NCI-H146 treated with DMSO at 0.1 percent for 48 hours (cell line): ENCODE measurements around the gene SEMA3F.

ENCODE experiments used
- DNase-seq: peaks from one replicate; lab custom pipeline; 2025; ENCODE audit not compliant: unreplicated experiment; lab: John Stamatoyannopoulos, UW

SEMA3F gene

DNA sequence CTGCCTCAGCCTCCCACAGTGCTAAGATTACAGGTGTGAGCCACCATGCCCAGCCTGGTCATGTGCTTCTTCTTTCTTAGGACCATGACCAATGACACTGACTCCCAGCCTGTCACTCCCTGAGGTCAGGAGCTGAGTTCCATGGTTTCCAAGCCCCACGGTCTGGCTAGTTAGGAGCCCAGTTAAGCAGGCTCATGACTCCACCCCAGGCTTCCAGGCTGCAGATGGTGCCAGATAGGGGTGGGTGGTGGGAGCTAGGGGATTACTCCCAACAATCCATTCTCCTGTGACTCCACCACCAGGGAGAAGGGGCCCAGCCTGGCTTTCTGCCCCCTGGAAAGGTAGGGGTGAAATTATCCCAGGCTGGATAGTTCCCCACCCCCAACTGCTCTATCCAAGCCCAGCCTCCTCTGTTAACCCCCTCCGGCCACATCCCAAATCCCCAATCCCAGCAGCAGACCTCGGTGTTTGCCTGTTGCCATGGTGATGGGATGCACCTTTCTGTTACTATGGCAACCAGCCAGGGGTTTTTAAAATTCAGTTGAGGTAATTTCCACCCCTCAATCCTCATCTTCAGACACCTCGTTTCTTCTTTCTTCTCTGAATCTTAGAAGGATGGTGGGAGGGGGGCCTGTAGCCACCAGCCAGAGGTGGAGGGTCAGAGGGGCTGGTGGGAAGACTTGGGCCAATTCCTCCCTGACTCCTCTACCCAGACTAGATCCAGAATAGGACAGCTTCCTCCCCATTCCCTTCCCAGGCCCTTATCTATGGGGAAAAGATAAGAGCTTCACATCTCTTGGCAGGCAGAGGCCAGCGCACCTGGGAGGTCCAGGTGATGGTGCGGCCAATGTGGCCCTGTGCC lies 22.5 kb upstream of the SEMA3F start:
- DNase-seq, result no peak

DNA sequence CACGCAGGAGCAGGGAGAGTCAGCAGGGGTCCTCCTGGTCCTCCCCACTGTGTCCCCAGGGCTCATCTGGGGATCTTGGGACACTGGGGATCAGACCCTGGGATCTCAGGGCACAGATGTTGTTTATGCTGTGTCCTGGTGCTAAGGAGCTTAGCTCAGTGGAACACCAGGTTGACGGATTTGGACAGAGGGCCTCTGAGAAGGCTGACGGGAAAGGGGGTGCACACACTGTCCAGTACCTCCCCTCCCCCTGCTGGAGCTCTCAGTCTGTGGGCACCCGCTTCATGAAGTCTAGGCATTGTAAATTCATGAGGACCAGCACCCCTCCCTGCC lies 21.9 kb upstream of the SEMA3F start:
- no peak for DNase-seq

DNA sequence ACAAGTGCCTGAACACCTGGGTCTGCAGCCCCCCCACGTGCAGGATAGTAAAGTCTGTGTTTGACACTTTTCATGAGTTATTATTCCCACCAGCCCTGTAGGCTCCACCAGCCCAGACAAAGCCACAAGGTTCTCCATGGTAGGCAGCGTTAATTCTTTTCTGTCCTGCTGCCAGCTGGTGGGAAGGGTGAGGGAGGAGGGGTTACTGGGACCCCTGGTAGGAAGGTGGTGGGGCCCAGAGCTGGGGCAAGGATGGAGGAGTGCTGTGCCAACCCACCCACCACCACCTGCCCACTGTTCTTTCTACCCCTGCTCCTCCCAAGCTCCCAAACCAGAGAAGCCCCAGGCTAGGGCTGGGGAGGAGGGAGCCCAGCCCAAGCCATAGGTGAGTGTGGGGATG lies 20.8 kb upstream of the SEMA3F start:
- no peak for DNase-seq

DNA sequence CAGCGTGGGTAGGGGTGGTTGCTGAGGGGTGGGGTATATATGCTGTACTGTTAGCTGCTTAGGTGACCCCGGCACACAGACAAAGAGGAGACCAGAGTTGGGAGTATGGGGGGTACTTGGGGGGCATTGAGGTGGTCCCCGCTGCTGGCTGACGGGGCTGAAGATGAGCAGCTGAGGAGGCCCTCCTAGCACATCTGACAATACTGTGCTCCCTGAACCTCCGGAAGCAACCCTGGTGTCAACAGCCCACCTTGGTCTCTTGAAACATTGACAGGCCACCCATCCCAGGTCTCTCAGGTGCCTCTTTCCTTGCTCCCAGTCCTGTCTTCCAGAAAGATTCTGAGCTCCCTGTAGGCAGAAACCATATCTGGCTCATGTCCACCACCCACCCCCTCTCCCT lies 19.2 kb upstream of the SEMA3F start:
- DNase-seq, result no peak

DNA sequence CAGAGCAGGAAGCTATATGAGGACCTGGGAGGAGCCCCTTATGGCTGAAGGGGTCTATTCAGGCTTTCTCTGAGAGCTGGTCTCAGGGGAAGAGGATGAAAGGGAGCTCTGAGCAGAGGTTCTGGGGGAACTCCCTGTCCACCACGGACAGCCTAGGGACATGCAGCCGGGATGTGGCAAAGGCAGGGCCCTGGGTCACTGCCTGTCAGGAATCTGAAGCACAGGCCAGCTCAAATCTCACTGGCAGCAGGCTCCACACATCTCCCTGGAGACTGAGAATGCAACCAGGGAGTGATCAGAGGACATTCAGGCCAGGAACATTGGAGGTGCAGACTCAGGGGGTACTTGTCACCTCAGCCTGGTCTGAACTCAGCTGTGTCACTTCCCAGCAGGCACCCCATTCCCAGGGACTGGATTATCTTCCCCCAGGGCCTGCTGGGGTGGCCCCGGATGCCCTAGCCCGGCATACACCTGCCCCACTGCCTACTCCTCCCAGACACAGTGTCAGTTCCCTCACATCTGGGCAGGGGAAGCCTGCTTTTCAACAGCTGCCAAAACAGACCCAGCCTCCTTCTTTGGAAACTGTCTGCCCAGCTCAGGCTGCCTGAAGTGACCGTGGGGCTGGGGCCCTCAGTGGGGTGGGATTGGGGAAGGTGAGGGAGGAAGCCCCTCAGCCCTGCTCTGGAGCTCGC lies 18.3 kb upstream of the SEMA3F start:
- DNase-seq, result no peak

DNA sequence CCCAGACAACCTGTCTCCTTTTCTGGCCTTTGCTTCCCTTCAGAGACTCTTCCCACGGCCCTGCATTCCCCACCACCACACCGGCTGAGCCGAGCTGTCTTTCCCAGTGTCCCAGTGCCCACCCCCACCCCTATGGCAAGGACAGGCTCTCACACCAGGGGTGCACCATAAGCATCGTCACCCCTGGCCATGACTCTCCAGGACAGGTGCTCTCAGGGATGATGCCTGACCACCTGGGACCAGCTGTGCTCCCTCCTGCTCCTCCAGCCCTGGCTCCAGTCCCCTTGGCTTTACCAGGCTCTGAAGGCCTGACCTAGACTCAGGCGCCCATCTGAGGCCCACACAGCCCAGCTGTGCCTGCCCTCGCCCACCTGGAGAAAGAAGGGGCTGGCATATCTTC lies 17.6 kb upstream of the SEMA3F start:
- DNase-seq, result no peak

DNA sequence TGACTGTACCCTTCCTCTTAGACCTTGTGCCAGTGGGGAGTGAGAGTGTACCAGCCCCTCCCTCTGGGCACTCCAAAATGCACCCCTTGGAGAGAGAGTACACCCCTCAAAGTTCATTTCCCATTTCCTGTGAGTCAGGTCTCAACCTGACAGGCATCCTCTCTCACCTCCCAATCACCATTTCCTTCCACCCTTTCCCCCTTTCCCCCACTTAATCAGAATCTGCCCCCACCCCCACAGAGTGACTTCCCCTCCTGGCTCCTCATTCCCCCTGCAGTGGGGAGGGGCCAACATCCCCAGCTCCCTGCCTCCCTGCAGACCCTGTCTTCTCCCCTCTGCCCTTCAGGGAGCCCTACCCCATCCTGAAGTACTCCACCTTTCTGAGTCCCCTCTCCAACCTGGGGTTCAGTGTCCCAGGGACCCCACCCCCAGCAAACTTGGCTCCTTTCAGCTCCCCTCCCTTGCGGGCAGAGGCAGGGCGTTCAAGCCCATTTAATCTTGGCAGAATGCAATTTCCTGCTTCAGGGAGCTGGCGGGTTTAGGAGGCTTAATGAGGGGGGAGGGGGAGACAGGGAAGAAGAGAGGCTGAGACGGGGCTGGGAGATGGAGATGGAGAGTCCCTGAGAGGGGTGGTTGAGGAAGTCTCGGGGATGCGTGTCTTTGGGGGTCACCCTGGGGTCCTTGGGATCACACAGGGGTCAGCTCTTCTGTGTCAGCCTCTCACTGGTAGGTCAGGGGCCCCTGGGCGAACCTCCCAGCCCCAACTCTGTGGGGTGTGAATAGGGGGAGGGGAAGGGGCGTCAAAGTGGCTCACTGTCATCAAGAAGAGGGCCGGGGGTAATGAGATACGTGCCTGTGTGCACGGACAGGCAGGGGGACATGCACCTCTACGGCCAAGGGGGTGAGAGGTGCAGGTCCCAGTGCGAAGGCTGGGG lies 16.6 kb upstream of the SEMA3F start:
- no peak for DNase-seq

DNA sequence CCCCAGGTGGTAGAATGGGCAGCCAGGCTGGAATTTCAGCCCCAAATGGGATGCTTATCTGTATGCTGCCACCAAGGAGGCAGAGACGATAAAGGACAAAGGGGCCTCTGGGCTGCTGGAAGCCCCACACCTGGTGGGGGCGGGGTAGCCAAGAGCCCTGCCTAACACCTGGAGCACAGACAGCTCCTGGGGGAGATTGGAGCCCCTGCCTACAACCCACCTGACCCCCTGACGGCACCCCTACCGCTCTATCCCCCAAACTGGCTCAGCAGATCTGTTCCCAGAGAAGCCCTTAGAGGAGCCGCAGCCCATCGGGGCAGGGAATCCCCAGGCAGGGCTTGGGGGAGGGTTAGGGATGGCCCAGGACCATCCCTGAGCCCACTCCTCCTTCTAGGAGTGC lies 15.8 kb upstream of the SEMA3F start:
- no peak for DNase-seq

DNA sequence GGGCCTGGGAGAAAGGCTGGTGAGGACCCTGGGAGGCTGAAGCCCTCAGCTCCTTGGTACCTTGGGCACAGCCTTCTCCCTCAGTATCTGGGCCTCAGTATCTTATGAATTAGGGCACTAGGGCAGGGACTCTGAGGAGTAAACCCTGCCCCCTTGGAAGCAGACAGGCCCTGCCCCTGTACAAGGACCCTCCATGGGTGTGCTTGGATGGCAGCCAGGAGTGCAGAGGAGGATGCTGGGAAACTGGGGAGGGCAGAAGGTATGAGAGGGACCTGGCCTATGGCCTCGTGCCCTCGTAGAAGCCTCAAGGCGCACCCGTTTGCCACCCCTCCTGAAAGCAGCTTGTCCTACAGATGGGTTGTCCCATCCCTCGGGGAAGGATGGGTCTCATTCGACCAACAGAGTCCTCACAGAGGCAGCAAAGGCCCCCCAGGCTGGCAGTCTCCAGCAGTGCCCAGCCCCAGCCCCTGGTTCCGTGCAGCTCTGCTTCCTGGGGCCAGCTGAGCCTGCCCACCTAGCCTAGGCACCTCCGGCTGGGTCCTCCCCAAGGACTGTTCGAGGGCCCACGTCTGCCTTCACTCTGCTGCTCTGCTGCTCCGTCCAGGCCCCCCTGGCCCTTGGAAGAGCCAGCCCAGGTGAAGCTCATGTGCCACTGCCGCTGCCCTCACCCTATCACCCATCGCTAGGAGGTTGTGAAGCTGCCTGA lies 15.3 kb upstream of the SEMA3F start:
- no peak for DNase-seq

DNA sequence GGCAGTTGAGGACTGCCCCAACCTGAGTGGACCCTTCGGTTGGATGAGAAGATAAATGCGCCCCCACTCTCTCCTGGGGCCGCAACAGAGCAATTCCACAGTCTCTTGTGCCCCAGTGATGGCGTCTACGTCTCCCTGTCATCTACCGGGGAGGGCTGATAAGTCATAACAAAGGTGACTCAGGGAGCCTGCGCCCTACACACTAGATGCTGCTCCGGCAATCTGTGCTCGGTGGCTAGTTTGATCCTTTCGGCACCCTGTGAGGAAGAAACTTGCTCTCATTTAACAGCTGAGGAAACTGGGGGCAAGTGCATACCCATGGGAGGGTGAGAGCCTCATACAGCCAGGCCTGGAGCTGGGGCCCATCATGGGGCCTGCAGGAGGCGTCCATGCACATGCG lies 14.1 kb upstream of the SEMA3F start:
- DNase-seq, result no peak

DNA sequence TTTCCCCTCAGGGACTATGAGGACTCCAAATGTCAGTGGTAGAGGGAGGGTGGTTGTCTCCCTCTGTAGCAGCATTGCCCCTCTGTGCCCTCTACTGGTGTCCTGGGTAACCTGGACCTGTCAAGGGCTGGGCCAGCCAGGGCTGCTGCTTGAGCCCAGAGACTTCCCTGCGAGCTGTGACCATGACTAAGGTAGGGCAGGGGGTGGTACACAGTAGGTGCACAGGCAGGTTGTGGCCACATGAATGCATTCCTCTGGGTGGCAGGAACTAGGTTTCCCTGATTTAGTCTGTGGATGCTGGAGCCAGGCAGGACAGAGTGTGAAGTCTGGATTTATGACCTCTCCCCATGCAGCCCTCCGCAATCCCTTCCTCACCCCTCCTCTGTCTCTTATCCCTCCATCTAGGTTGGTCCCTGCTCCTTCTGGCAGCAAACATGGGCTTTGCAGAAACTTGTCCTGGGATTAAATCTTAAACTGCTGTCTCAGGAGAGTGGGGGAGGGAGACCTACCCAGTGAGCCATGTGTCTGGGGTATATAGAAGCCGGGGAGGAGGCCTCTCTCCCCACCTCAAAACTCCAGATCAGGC lies 8.7 kb upstream of the SEMA3F start:
- no peak for DNase-seq

DNA sequence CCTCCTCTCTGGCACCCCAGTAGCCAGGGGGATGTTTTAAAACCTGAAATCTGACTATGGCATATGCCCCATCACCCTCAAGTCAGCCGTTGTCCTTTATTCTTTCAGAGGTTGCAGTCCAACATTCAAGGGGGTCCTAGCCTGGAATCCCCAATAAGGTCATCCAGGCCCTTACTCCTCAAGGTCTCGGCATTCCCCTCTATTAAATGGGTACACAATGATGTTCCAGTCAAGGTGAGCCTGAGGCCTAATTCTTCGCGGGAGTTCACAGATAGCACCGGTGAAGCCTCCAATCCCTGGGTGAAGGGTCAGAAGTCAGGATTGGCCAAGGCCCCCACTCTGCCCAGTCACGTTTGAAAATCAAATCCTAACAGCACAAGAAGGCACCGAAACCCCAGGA lies 8.1 kb upstream of the SEMA3F start:
- DNase-seq, result no peak

DNA sequence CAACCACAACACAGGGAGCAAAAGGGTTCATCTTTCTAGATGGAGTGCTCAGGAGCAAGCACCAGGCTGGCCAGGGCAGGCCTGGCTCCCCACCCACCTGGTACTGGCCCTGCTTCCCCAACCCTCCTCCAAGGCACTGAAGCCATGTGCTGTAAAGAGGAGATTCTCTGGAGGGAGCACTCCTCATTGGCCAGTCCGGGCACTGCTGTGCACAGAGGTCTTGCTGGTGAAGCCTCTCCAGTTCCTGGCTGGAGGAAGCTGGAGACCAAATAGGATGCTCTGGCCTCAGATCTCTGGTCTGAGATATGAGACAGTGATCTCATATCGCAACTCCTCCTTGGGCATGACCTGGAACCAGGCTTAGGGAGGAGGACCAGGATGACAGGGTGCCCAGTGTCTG lies 7.7 kb upstream of the SEMA3F start:
- no peak for DNase-seq

DNA sequence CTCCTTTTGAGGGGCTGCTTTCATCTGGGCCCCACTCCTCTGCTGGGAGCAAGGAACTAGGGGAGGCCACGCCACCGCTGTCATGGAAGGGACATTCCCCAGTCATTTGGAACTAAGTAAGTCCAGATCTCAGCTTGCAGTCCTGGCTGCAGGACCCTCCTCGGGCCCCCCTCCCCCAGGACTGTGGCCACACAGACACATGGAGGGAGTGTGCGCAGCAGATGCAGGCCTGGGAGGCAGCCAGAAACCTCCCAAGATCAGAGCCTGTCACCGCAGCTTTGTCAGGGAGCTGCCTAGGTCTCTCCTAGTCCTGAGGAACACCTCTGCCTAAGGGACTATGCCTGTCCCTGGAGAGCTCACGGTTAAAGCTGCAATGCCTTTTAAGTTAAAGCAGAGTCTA lies 7.3 kb upstream of the SEMA3F start:
- DNase-seq, result no peak

DNA sequence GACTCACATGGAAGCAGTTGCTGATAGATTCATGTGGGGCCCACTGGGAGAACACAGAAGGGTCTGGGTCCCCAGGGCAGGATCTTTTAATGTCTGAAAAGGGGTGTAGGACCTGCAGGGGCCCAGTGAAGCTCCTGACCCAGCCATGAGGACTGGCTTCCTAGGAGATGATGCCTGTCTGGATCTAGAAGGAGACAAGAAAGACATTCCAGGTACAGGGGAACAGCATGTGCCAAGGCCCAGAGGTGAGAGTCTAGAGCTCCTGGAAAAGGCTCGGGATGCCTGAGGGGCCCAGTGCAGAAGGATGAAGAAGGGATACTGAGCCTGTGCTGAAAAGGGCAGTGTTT lies 4.7 kb upstream of the SEMA3F start:
- DNase-seq, result no peak

DNA sequence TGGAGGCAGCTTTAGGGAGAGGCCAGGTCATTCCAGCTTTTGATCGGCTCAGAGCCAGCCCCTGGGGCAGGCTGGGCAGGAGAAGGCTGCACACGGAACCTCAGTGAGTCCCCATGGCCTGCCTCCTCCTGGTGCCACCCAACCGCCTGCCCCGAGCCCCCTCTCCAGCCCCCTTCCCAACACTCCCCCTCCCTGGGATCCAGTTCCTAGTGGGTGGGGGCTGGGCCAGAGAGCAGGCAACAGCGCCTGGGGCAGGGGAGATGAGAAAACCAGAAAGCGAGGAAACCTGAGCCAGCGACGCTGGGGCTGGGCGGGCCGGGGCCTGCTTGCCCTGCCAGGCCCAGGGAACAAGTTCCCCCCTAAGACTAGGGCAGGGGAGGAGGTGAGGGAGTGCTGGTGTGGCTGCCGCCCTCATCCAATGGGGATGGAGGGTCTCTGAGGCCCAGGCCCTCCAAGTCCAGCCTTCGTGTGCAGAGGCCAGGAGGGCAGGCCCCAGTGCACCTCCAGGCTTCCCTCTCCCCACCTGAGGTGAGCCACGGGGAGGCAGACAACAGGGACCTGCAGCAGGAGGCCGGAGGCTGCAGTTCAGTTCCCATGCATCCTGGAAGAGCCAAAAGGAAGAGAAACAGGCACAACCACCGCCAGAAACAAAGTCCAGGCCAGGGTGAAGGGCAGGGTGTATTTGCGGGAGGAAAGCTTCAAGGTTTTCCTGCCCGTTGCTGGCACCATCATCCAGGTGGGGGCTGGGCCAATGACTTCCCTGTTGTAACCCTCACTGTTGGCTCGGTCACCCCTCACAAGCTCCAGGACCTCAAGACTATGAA lies 4.0 kb upstream of the SEMA3F start:
- no peak for DNase-seq

DNA sequence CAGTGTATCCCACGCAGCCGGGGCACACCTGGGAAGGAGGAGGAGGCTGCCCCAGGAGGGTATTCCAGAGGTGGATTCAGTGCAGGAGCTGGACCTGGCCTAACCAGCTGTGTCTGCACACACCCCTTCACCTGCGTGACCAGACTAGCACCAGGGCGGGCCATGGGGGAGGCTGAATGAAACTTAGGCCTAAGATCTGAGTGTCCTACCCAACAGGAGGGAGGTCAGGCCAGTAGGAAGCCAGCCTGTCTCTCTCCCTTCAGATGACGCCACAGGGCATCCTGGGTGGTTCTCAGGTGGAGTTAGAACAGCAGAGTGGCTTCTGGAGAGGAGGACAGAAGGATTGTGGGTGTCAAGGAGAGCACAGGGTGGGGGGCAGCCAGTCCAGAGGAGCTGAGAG lies 3.4 kb upstream of the SEMA3F start:
- DNase-seq, result no peak

DNA sequence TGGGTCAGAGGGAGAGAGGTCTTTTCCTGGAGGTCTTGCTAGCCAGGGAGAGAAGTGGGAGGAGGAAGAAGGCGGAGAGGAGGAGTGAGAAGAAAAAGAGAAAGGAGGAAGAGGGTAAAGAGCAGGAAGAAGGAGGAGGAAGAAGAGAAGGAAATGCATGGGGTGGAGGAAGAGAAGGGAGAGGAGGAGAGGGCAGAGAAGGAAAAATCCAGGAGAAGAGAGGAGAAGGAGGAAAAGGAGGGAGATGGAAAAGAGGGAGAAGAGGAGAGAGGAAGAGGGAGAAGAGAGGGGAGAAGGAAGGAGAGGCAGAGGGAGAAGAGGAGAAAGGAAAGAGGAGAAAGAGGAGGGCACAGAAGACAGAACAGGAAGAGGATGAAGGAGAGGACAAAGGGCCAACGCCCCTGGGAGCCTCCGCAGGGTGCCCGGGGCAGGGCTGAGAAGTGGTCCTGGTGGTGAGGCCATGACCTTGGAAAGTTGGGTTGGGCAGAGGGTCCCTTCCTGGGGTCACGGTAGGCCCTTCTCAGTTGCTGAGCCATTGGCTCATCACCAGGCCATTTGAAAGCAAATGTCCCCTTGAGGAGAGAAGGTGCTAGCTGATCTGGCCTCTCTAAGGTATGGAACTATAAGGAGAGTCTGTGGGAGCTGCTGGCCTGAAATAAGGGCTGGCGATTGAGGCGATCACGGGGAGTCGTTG lies 1.2 kb upstream of the SEMA3F start:
- DNase-seq, result no peak

DNA sequence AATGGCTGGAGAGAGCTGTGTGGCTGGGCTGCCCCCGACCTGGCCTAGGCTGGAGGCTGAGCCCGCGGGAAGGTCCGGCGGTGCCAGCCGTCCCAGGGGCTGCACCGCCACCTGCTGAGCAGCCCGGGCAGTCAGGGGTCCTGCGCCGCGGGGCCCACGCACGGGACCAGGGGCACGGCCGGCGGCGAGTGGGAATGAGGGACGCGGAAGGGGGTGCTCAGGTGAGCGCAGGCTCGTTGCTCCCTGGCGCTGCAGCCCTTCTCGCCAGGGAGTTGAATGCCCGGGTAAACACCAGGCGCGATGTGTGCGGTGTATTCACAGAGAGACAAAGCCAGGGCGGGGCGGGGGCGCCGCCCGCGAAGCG lies 666 bp upstream of the SEMA3F start:
- no peak for DNase-seq

DNA sequence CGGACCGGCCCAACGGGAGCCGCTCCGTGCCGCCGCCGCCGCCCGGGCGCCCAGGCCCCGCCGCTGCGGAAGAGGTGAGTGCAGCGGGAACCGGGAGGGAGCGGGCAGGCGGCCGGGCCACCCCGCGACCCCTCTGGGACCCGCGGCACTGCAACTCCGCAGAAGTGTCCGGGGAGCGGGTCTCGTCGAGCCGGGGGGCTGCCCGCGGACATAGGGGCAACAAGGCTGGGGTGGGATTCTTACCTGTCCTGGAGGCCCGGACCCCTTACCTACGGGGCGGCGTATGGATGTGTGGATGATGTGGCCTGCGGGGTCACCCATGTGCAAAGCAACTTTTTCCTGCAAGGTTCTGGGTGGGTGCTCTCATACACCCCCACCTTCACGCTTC lies 361 bp downstream of the SEMA3F start:
- DNase-seq, result no peak
